Loucy (cell line): ENCODE data around the gene PID1.
A peak's percentile ranks its signal among the peaks of the same experiment; 100 is the strongest.

Experiments
- H2AFZ ChIP-seq: fragments of 200-600 bp; sonication (generic); 2 replicates; pipeline ENCODE4 v1.6.0; 2016; ENCODE audit warnings: antibody characterized with exemption, mild to moderate bottlenecking, low read length, moderate library complexity
- H3F3A ChIP-seq: fragments of 200-600 bp; 2 replicates; pipeline ENCODE4 v1.6.0; 2016; ENCODE audit warnings: antibody characterized with exemption, low read depth, mild to moderate bottlenecking
- H3K27me3 ChIP-seq: fragments of 200-600 bp; sonication (generic); 2 replicates; pipeline ENCODE4 v1.6.1; 2014; ENCODE audit warnings: low read length, mild to moderate bottlenecking; ENCODE audit not compliant: insufficient read depth, poor library complexity, severe bottlenecking
- H3K36me3 ChIP-seq: fragments of 200-600 bp; sonication (generic); 2 replicates; pipeline ENCODE4 v1.6.1; 2016; ENCODE audit warnings: low read length; ENCODE audit not compliant: insufficient read depth
- H3K4me1 ChIP-seq: fragments of 200-600 bp; sonication (generic); 2 replicates; pipeline ENCODE4 v1.5.1; 2014; ENCODE audit warnings: low read length, mild to moderate bottlenecking; ENCODE audit not compliant: insufficient read depth, poor library complexity, severe bottlenecking
- H3K4me2 ChIP-seq: fragments of 200-600 bp; sonication (generic); 2 replicates; pipeline ENCODE4 v1.6.0; 2014; ENCODE audit warnings: antibody characterized with exemption, low read length, low read depth, mild to moderate bottlenecking; ENCODE audit not compliant: poor library complexity, severe bottlenecking
- H3K4me3 ChIP-seq: fragments of 200-600 bp; sonication (generic); 2 replicates; pipeline ENCODE4 v1.5.1; 2014; ENCODE audit warnings: low read length, mild to moderate bottlenecking, mixed read lengths; ENCODE audit not compliant: poor library complexity, severe bottlenecking
- H3K79me2 ChIP-seq: fragments of 200-600 bp; sonication (generic); 2 replicates; pipeline ENCODE4 v1.6.1; 2014; ENCODE audit warnings: low read length; ENCODE audit not compliant: insufficient read depth
- H3K9ac ChIP-seq: fragments of 200-600 bp; sonication (generic); 2 replicates; pipeline ENCODE4 v1.6.0; 2014; ENCODE audit warnings: mild to moderate bottlenecking, low read depth, low read length, moderate library complexity; ENCODE audit not compliant: poor library complexity, severe bottlenecking
- H3K9me2 ChIP-seq: fragments of 200-600 bp; sonication (generic); replicated peaks from 2 replicates; pipeline ENCODE4 v1.6.1; 2016; ENCODE audit warnings: low read depth, low read length, mixed read lengths
- H3K9me3 ChIP-seq: fragments of 200-600 bp; sonication (generic); 2 replicates; pipeline ENCODE4 v1.6.1; 2014; ENCODE audit warnings: mild to moderate bottlenecking, antibody characterized with exemption, low read length, low read depth; ENCODE audit not compliant: insufficient read depth
- H4K20me1 ChIP-seq: fragments of 200-600 bp; sonication (generic); 2 replicates; pipeline ENCODE4 v1.6.0; 2014; ENCODE audit warnings: antibody characterized with exemption, low read length, mild to moderate bottlenecking; ENCODE audit not compliant: insufficient read depth, poor library complexity, severe bottlenecking
- CTCF ChIP-seq: fragments of 200-600 bp; sonication (generic); conservative IDR thresholded peaks from 2 replicates; pipeline ENCODE4 v1.5.1; 2014; ENCODE audit warnings: mild to moderate bottlenecking, antibody characterized with exemption, low read length
- EZH2phosphoT487 ChIP-seq: fragments of 200-600 bp; IDR thresholded peaks from 2 replicates; pipeline ENCODE4 v1.6.1; 2018; ENCODE audit warnings: antibody characterized with exemption, mild to moderate bottlenecking, moderate library complexity, borderline replicate concordance

The PID1 gene

GRCh38 chr2:229025653-229026052 is 245.4 kb downstream of the PID1 start:
- H3K27me3 ChIP-seq, result no peaks in the 10 kb centered on the region
- no peaks in the 10 kb centered on the region for H4K20me1 ChIP-seq
- no peaks in the 10 kb centered on the region for H3K9me2 ChIP-seq
- no peak overlapping the region for H3K4me2 ChIP-seq
- 0 out of 2 replicates have a peak, but pooled peaks cover under 1% of the 10 kb centered on the region for H3K9me3 ChIP-seq
- no peaks in the 10 kb centered on the region for H3K36me3 ChIP-seq
- no peak overlapping the region for H3K4me3 ChIP-seq
- H3F3A ChIP-seq, result no peaks in the 10 kb centered on the region
- peaks cover 13% of the 10 kb centered on the region for H3K4me1 ChIP-seq
- H3K79me2 ChIP-seq, result no peaks in the 10 kb centered on the region
- no peak overlapping the region for H3K9ac ChIP-seq
- TF ChIP-seq EZH2phosphoT487 (no peak), CTCF (no peak)
- no peak overlapping the region for H2AFZ ChIP-seq

- Histone ChIP-seq H3K4me1 (peaks cover 18% of the 10 kb centered on the region), H3K27me3 (no peaks in the 10 kb centered on the region), H3K4me3 (no peak overlapping the region), H3F3A (no peaks in the 10 kb centered on the region), H3K9me3 (peaks cover 5% of the 10 kb centered on the region; the same call in 1 of the 2 replicates), H3K36me3 (no peaks in the 10 kb centered on the region), H3K79me2 (no peaks in the 10 kb centered on the region), H3K9me2 (no peaks in the 10 kb centered on the region), H4K20me1 (no peaks in the 10 kb centered on the region), H3K4me2 (peak overlapping the region; percentile 51), H3K9ac (no peak overlapping the region), H2AFZ (peak overlapping the region; percentile 66; the same call in 1 of the 2 replicates)
- TF ChIP-seq CTCF (no peak), EZH2phosphoT487 (no peak)
Measured at GRCh38 chr2:229022652-229023051, 248.4 kb downstream of the PID1 start.

- Histone ChIP-seq H3K79me2 (no peaks in the 10 kb centered on the region), H3K9me2 (no peaks in the 10 kb centered on the region), H3K4me1 (peaks cover 18% of the 10 kb centered on the region), H3K4me2 (no peak overlapping the region), H3K9ac (no peak overlapping the region), H2AFZ (peak overlapping the region; percentile 22), H3K27me3 (no peaks in the 10 kb centered on the region), H3K4me3 (no peak overlapping the region), H3K9me3 (peaks cover 5% of the 10 kb centered on the region; the same call in 1 of the 2 replicates), H3F3A (no peaks in the 10 kb centered on the region), H3K36me3 (no peaks in the 10 kb centered on the region), H4K20me1 (no peaks in the 10 kb centered on the region)
- TF ChIP-seq CTCF, result no peak
Measured at GRCh38 chr2:229022071-229022470, 249.0 kb downstream of the PID1 start.
